OCI-LY7 (cell line): ENCODE results near the gene SLC20A1.

Experiments used
- EZH2phosphoT487 ChIP-seq: fragments of 200-600 bp; sonication (generic); IDR thresholded peaks from 2 replicates; pipeline ENCODE4 v1.6.1; 2018; ENCODE audit warnings: low read depth, borderline replicate concordance, mild to moderate bottlenecking, mixed run types, antibody characterized with exemption, low read length, moderate library complexity, mixed read lengths
- TF ChIP-seq, protein P1 (sequence below): fragments of 200-600 bp; sonication (generic); conservative IDR thresholded peaks from 2 replicates; pipeline ENCODE4 v1.5.1; 2014; ENCODE audit warnings: mild to moderate bottlenecking, antibody characterized with exemption, low read length, moderate library complexity, mixed read lengths

DNA sequence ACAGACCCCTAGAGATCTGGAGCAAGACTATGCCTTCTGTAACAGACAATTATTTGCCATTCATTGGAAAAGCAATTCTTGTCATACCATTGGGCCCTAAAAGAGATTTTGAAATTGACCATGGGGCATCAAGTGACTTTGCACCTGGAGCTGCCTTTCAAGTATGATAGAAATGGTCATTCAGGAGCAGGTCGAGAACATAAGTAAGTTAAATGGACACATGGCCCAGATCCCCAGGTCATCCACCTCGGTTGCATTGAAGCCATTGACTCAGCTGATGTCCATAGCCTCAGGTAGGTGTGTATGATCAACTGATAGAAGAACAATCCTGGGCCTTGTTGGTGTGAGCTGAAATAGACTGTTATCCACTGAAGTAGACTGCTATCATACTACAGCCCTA is 42.0 kb upstream of the SLC20A1 start:
- no peak for TF ChIP-seq EZH2phosphoT487
- TF ChIP-seq, protein P1, sequence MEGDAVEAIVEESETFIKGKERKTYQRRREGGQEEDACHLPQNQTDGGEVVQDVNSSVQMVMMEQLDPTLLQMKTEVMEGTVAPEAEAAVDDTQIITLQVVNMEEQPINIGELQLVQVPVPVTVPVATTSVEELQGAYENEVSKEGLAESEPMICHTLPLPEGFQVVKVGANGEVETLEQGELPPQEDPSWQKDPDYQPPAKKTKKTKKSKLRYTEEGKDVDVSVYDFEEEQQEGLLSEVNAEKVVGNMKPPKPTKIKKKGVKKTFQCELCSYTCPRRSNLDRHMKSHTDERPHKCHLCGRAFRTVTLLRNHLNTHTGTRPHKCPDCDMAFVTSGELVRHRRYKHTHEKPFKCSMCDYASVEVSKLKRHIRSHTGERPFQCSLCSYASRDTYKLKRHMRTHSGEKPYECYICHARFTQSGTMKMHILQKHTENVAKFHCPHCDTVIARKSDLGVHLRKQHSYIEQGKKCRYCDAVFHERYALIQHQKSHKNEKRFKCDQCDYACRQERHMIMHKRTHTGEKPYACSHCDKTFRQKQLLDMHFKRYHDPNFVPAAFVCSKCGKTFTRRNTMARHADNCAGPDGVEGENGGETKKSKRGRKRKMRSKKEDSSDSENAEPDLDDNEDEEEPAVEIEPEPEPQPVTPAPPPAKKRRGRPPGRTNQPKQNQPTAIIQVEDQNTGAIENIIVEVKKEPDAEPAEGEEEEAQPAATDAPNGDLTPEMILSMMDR = no peak
